ENCODE data around the gene DLGAP3.

DNA sequence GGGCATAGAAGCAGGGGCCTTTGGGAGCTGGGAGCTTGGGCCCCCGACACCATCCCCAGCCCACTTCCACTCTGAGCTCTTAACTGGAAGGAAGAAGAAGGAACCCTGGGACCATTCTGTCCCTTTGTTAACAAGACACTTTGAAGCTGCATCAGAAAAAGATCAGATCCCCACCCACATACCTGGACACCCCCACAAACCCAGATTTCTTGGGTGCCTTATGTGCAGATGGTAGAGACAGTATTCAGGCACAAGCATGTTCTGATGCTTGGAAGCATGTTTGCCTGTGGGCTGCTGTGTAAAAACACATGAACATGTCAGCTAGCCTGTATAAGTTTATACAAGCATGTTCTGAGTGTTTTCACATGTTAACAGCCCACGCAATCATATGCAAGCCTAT lies 3.7 kb downstream of the DLGAP3 start:
- no peak for TF ChIP-seq EP300 (IDR thresholded peaks at IDR 0.05)
- TF ChIP-seq, protein P1, sequence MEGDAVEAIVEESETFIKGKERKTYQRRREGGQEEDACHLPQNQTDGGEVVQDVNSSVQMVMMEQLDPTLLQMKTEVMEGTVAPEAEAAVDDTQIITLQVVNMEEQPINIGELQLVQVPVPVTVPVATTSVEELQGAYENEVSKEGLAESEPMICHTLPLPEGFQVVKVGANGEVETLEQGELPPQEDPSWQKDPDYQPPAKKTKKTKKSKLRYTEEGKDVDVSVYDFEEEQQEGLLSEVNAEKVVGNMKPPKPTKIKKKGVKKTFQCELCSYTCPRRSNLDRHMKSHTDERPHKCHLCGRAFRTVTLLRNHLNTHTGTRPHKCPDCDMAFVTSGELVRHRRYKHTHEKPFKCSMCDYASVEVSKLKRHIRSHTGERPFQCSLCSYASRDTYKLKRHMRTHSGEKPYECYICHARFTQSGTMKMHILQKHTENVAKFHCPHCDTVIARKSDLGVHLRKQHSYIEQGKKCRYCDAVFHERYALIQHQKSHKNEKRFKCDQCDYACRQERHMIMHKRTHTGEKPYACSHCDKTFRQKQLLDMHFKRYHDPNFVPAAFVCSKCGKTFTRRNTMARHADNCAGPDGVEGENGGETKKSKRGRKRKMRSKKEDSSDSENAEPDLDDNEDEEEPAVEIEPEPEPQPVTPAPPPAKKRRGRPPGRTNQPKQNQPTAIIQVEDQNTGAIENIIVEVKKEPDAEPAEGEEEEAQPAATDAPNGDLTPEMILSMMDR (IDR thresholded peaks at IDR 0.05), result no peak

All from stomach (tissue), 4 donors.